LNCaP clone FGC (cell line): ENCODE data around the gene RXRA.

Source experiments
- DNase-seq: peaks from one replicate; pipeline ENCODE4 v3.0.0-alpha.2; 2011; ENCODE audit warnings: low read depth
- H3K4me3 ChIP-seq: 2 replicates; pipeline ENCODE4 v1.5.1; 2011; ENCODE audit warnings: mild to moderate bottlenecking, low read depth, low read length, control low read depth
- TF ChIP-seq, protein P1 (sequence below): IDR thresholded peaks from 2 replicates; pipeline ENCODE4 v1.5.1; 2012; ENCODE audit warnings: mild to moderate bottlenecking; ENCODE audit not compliant: control insufficient read depth, insufficient read depth; ENCODE audit errors: extremely low read depth

RXRA gene

DNA sequence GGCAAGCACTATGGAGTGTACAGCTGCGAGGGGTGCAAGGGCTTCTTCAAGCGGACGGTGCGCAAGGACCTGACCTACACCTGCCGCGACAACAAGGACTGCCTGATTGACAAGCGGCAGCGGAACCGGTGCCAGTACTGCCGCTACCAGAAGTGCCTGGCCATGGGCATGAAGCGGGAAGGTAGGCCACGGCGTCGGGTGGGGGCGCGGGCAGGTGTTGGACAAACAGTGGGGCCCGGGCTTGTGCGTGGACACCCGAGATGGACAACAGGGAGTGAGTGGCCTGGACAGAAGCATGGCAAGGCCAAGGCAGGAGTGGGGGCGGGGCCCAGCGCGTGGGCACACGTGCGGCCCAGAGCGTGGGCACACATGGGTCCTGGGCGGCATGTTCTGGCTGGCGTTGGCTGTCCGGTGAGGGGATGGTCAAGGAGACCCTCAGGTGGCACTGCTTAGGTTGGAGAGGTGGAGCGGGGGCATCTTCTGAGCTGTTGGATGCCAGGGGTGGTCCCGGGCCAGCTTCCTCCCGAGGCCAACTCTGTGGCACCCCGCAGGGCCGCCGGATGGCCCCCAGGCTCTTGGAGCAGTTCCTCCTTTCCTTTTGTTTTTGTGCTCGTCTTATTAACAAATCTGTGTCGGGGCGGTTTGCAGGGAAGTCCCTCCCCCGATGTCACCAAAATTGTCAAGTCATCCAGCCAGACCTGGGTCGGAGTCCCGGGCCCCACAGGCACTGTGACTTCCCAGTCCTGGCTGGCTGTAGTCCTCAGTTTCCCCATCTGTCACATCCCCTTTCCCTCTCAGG is 82.9 kb downstream of the RXRA start:
- DNase-seq = no peak
- TF ChIP-seq, protein P1, sequence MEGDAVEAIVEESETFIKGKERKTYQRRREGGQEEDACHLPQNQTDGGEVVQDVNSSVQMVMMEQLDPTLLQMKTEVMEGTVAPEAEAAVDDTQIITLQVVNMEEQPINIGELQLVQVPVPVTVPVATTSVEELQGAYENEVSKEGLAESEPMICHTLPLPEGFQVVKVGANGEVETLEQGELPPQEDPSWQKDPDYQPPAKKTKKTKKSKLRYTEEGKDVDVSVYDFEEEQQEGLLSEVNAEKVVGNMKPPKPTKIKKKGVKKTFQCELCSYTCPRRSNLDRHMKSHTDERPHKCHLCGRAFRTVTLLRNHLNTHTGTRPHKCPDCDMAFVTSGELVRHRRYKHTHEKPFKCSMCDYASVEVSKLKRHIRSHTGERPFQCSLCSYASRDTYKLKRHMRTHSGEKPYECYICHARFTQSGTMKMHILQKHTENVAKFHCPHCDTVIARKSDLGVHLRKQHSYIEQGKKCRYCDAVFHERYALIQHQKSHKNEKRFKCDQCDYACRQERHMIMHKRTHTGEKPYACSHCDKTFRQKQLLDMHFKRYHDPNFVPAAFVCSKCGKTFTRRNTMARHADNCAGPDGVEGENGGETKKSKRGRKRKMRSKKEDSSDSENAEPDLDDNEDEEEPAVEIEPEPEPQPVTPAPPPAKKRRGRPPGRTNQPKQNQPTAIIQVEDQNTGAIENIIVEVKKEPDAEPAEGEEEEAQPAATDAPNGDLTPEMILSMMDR = no peak
- H3K4me3 ChIP-seq = no peak overlapping the region

DNA sequence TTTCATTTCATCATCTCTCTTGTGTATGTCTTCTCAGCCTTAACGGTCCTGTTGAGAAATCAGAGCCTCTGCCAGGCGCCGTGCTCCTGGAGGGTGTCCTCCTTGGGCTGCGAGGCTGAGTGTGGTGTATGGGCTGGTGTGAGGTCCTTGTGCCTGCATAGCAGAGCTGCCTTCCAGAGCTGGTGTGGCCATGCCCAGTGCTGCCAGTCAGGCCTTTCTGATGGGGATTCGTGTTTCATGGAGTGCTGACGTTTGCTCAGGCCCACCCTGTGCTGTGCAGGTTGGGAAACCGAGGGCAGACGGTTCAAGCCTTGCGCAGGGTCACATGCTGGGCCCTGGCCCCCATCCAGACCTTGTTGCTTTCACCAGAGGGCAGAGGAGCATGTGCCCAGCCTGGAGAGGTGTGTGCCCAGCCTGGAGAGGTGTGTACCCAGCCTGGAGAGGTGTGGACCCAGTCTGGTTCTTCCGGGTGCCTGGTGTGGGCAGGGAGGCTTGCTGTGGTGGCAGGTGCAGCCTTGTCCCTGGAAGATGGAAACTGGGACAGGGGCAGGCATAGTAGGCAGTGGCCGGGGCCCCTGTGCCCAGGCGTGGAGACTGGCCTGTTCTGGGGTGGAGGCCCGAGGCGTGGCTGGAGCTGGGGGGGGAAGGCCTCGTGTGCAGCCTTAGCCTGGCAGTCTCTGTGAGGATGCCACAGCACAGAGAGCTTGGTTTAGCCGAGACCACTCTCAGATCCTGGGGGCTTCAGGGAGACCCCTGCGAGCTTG is 84.0 kb downstream of the RXRA start:
- H3K4me3 ChIP-seq = no peak overlapping the region
- DNase-seq = no peak
- TF ChIP-seq, protein P1 = no peak

DNA sequence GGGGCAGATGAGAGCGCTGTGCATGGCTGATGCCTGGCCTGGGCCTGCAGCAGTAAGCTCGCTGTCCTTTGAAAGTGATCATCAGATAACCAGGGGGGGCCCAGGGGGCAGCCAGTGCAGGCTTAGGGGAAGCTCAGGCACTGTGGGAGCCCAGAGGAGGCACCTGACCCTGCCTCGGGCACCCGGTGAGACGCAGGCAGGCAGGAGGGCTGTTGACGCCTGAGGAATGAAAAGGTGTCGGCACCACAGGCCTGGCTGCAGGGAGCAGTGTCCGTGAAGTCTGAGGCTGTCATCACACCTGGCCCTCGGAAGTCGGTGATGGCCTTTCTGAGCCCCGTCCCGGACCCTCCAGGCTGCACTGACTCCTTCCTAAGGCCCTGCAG is 84.6 kb downstream of the RXRA start:
- TF ChIP-seq, protein P1 = no peak
- no peak for DNase-seq
- no peak overlapping the region for H3K4me3 ChIP-seq

DNA sequence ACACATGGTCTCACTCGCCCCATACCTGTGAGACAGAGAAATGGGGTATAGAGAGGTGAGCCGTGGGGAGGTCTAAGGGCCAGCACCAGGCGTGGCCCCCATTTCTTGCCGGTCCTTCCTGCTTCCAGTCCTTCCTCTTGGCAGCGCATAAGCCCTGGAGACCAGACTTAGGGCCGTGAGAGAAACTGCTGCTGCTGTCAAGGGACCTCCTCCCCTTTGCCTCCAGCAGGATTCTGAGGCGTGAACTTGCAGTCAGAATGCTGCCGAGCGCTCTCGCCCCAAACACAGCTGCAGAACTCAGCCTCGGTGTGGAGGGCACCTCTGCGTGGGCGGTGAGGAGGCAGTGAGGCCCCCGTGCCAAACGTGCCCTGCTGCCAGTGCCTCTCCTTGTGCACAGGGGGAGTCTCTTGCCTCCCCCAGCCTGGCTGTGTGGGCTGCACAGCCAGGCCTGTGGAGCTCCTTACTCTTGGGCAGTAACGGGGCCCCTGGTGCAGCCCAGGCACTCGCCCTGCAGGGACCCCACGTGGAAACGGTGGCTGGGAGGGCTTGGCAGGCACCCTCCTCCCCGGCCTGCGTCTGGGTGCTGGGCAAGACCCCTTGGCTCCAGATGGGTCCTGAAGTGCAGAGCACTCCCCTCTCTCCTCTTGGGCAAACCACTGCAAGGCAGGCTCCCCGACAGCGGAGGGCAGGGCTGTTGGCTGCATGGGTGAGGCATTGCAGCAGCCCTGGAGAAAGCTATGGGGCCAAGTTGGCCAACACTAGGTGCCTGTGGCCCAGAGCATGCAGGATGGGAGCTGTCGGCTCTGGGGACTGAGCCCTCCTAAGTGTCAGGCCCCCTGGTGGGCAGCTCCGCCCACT is 85.4 kb downstream of the RXRA start:
- no peak for DNase-seq
- no peak overlapping the region for H3K4me3 ChIP-seq
- TF ChIP-seq, protein P1 = no peak

DNA sequence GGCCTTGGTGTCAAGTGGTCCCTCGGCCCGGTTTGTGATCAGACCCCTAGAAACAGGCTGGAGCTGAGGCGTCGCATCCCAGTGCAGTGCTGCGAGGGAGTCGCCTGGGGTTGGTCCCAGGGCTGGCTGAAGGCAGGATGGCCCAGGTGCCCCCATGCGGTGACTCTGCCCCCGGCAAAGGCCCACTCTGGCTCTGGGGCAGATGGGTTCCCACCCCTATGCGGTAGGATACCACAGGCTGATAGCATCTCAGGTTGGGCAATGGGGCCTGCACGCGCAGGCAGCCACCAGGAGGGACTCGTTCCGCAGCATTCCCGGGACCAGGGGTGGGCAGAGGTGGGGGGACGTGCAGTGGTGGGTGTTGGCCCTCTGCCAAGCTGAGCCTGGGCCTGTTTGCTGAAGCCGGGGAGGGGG is 86.0 kb downstream of the RXRA start:
- DNase-seq = no peak
- H3K4me3 ChIP-seq = no peak overlapping the region
- TF ChIP-seq, protein P1 = no peak

DNA sequence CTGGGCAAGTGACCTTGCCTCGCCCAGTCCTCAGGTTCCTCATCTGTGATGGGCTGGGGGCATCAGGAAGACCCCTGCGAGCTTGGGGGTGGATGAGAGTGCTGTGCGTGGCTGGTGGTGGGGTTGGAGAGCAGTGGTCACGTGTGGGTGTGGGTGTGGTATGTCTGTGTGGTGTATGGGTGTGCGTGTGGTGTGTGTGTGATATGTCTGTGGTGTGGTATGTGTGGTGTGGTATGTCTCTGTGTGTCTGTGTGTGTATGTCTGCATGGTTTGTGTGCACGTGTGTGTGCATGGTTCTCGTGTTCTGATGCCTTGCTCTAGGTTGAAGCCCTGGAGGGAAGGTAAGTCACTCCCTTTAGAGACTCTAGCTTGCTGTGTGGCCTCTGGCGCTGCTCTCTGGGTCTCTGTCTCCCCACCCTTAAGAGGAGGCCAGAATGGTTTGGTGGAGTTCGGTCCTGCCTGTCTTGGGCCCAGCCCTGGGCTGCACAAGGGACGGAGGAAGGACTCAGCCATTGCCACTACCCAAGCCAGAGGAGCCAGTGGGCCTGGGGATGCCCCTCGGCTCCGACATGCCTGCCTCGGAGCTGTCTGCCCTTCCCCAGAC is 87.0 kb downstream of the RXRA start:
- H3K4me3 ChIP-seq = no peak overlapping the region
- TF ChIP-seq, protein P1 = no peak
- no peak for DNase-seq
